T-cell (primary cell): Measurements from ENCODE around the gene VAV2. TPM values are rescaled to one million over a fixed set of nuclear protein-coding genes. Genes with fewer than 3 reads are reported as not detected.

ENCODE experiments used
- ATAC-seq, 4 experiments: fragments of 200-7000 bp in 3 of 4; fragments of 150-1000 bp in 1 of 4; cut with Tn5 transposase; replicated peaks in 1 of 4; 1 replicate in 3 of 4; 2 replicates in 1 of 4; pipeline ENCODE4 v1.10.0; 2021; ENCODE audit warnings: moderate library complexity in 3 of 4, mild to moderate bottlenecking in 2 of 4, moderate number of reproducible peaks in 1 of 4
- CTCF ChIA-PET, 2 donors: fragments of 300-600 bp; sonication (Branson Sonifier 250); formaldehyde crosslinking; loops; one replicate each; lab custom pipeline; 2022; ENCODE audit warnings: antibody characterized with exemption in 2 of 2; lab: Charles Lee
- POLR2A ChIA-PET, 2 donors: fragments of 300-600 bp; sonication (Branson Sonifier 250); formaldehyde crosslinking; loops; one replicate each; lab custom pipeline; 2022; ENCODE audit warnings: antibody characterized with exemption in 2 of 2; lab: Charles Lee
- DNase-seq, 35 experiments: peaks; one replicate each; pipeline versions ENCODE4 v3.0.0 to v3.0.0-alpha.2; 2013 to 2023
- H3K27ac ChIP-seq: one replicate; pipeline ENCODE4 v1.5.1; 2013; ENCODE audit warnings: low read length
- H3K27me3 ChIP-seq, 2 experiments: replicated peaks in 1 of 2; 1 replicate in 1 of 2; 2 replicates in 1 of 2; pipeline versions ENCODE4 v1.6.1 to v1.7.0; 2013; ENCODE audit warnings: low read length in 1 of 2, mixed read lengths in 1 of 2; ENCODE audit not compliant: control insufficient read depth in 2 of 2, insufficient read depth in 2 of 2; ENCODE audit errors: extremely low read depth in 1 of 2
- H3K36me3 ChIP-seq, 2 donors: 1 replicate in 1 of 2; 2 replicates in 1 of 2; pipeline versions ENCODE4 v1.6.1 to v1.7.0; 2013; ENCODE audit warnings: low read length in 1 of 2; ENCODE audit not compliant: control insufficient read depth in 2 of 2, insufficient read depth in 1 of 2; ENCODE audit errors: extremely low read depth in 1 of 2
- H3K4me1 ChIP-seq, 2 experiments: 1 replicate in 1 of 2; 2 replicates in 1 of 2; pipeline versions ENCODE4 v1.6.1 to v1.7.0; 2013; ENCODE audit warnings: low read length in 2 of 2, mixed read lengths in 1 of 2; ENCODE audit not compliant: insufficient read depth in 2 of 2, control insufficient read depth in 1 of 2; ENCODE audit errors: extremely low read depth in 1 of 2
- H3K4me3 ChIP-seq, 2 donors: 1 replicate in 1 of 2; 2 replicates in 1 of 2; pipeline versions ENCODE4 v1.5.1 to v1.7.0; 2013; ENCODE audit warnings: mild to moderate bottlenecking in 2 of 2, low read length in 1 of 2, moderate library complexity in 1 of 2; ENCODE audit not compliant: control insufficient read depth in 1 of 2; ENCODE audit errors: extremely low read depth in 1 of 2
- H3K9me3 ChIP-seq: 2 replicates; pipeline ENCODE4 v1.7.0; 2013
- H3K27ac Mint-ChIP-seq, 2 donors: one replicate each; pipeline ENCODE4 v1.8.0; 2020 to 2021; ENCODE audit warnings: mild to moderate bottlenecking in 2 of 2, mixed read lengths in 2 of 2
- H3K27me3 Mint-ChIP-seq, 2 donors: one replicate each; pipeline ENCODE4 v1.8.0; 2021 to 2022; ENCODE audit warnings: mixed read lengths in 2 of 2
- H3K36me3 Mint-ChIP-seq: one replicate; pipeline ENCODE4 v1.8.0; 2021; ENCODE audit warnings: mixed read lengths
- H3K4me1 Mint-ChIP-seq, 3 donors: one replicate each; pipeline ENCODE4 v1.8.0; 2020 to 2022; ENCODE audit warnings: mixed read lengths in 3 of 3, mild to moderate bottlenecking in 1 of 3
- H3K4me3 Mint-ChIP-seq, 3 donors: one replicate each; pipeline ENCODE4 v1.8.0; 2020 to 2022; ENCODE audit warnings: mild to moderate bottlenecking in 3 of 3, mixed read lengths in 3 of 3, moderate library complexity in 3 of 3
- H3K9me3 Mint-ChIP-seq, 3 donors: one replicate each; pipeline ENCODE4 v1.8.0; 2020 to 2022; ENCODE audit warnings: mixed read lengths in 3 of 3
- WGBS: methylation state at CpG from one replicate; pipeline ENCODE4 v1.1.5; 2013; ENCODE audit warnings: missing lambda C conversion rate; ENCODE audit not compliant: insufficient coverage; 5-methylcytosine and 5-hydroxymethylcytosine counted together
- total RNA-seq, 35 experiments: library from RNA in 6 of 35; stranded (reverse) in 6 of 35; fragments of 120-200 nt in 1 of 35; gene quantifications; one replicate each; pipeline versions ENCODE4 v1.2.1 to v1.2.4 and lab custom pipeline; 2013 to 2026

VAV2 gene
- total RNA-seq, 5 donors from 2014 or later (not counting 1 experiment from before 2014, with no cell fraction given): 1.2 to 7.5 (median 4.9) TPM

GRCh38 chr9:133782157-133783130 lies 209.7 kb downstream of the VAV2 start:
- DNase-seq (peak in 34 of 35 experiments; percentile 22 to 79 (median 55)), ATAC-seq (peak in 3 of 4 experiments; percentile 53 to 67 (median 58))
- Mint-ChIP-seq H3K4me3 (no peak overlapping the region), H3K27me3 (no peaks in the 10 kb centered on the region), H3K4me1 (peaks cover 0 to 5% (median 0%) of the 10 kb centered on the region in 3 donors), H3K36me3 (no peaks in the 10 kb centered on the region), H3K27ac (no peak overlapping the region), H3K9me3 (no peaks in the 10 kb centered on the region)
- no peaks in the 10 kb centered on the region for H3K9me3 ChIP-seq
- POLR2A ChIA-PET: no interaction called here
- WGBS: 45% methylated on average over 12 of the region's 16 CpGs
- CTCF ChIA-PET: interaction anchor here (0.6 to 1.9 kb wide), 5 partner anchors 9 to 241 kb away, joined by 3 to 21 read pairs (median 4); no protein-coding TSS in a partner anchor
- H3K4me1 ChIP-seq: no peaks in the 10 kb centered on the region
- no peaks in the 10 kb centered on the region for H3K36me3 ChIP-seq
- H3K27me3 ChIP-seq: no peaks in the 10 kb centered on the region
- no peak overlapping the region for H3K4me3 ChIP-seq
- no peak overlapping the region for H3K27ac ChIP-seq

DNA sequence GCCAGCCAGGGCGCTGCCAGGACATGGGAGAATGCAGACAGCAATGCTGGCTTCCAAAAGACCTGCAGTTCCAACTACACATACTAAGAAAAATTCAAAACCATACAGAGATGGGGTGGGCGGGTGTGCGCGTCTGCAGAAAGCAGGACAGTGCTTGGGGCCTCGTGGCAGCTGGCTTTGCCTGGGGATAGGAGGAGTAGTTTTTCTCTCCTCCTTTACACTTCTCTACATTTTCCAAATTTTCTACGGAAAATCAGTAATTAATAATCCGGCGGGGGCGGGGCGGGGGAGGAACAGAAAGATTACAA lies 210.3 kb downstream of the VAV2 start:
- Histone ChIP-seq H3K4me3 (no peak overlapping the region), H3K9me3 (no peaks in the 10 kb centered on the region), H3K4me1 (no peaks in the 10 kb centered on the region), H3K36me3 (no peaks in the 10 kb centered on the region), H3K27me3 (no peaks in the 10 kb centered on the region), H3K27ac (no peak overlapping the region)
- H3K4me1 Mint-ChIP-seq: peaks cover 0 to 5% (median 0%) of the 10 kb centered on the region in 3 donors
- POLR2A ChIA-PET: no interaction called here
- H3K27ac Mint-ChIP-seq: no peak overlapping the region
- no CpG with 5 or more reads among the region's 10 CpGs for WGBS
- no peaks in the 10 kb centered on the region for H3K36me3 Mint-ChIP-seq
- H3K4me3 Mint-ChIP-seq: no peak overlapping the region
- no peak for DNase-seq
- H3K9me3 Mint-ChIP-seq: no peaks in the 10 kb centered on the region
- H3K27me3 Mint-ChIP-seq: no peaks in the 10 kb centered on the region
- ATAC-seq: no peak
- CTCF ChIA-PET: interaction anchor here (0.6 to 1.9 kb wide), 4 partner anchors 8 to 241 kb away, joined by 3 to 21 read pairs (median 7); no protein-coding TSS in a partner anchor

GRCh38 chr9:133780962-133781827 lies 210.9 kb downstream of the VAV2 start:
- Histone ChIP-seq H3K27me3 (no peaks in the 10 kb centered on the region), H3K4me1 (no peaks in the 10 kb centered on the region), H3K4me3 (no peak overlapping the region), H3K27ac (no peak overlapping the region), H3K9me3 (no peaks in the 10 kb centered on the region), H3K36me3 (no peaks in the 10 kb centered on the region)
- ChIA-PET CTCF (interaction anchor here (0.6 to 1.9 kb wide), 2 partner anchors 213 to 242 kb away, joined by 3 to 10 read pairs; no protein-coding TSS in a partner anchor), POLR2A (no interaction called here)
- Mint-ChIP-seq H3K27ac (no peak overlapping the region), H3K4me1 (peaks cover 0 to 2% (median 0%) of the 10 kb centered on the region in 3 donors), H3K9me3 (no peaks in the 10 kb centered on the region), H3K36me3 (no peaks in the 10 kb centered on the region), H3K4me3 (no peak overlapping the region), H3K27me3 (no peaks in the 10 kb centered on the region)
- ATAC-seq: no peak
- WGBS: 93% methylated on average over 10 of the region's 15 CpGs
- DNase-seq: no peak

- H3K4me1 Mint-ChIP-seq: no peaks in the 10 kb centered on the region
- no peak overlapping the region for H3K4me3 Mint-ChIP-seq
- DNase-seq (no peak), ATAC-seq (no peak)
- POLR2A ChIA-PET: no interaction called here
- H3K27ac Mint-ChIP-seq: no peak overlapping the region
- no peak overlapping the region for H3K4me3 ChIP-seq
- H3K27ac ChIP-seq: no peak overlapping the region
- no peaks in the 10 kb centered on the region for H3K27me3 Mint-ChIP-seq
- no peaks in the 10 kb centered on the region for H3K9me3 Mint-ChIP-seq
- CTCF ChIA-PET: no interaction called here
- no peaks in the 10 kb centered on the region for H3K27me3 ChIP-seq
- 89% methylated on average over 9 of the region's 15 CpGs for WGBS
- no peaks in the 10 kb centered on the region for H3K9me3 ChIP-seq
- no peaks in the 10 kb centered on the region for H3K36me3 ChIP-seq
- peaks cover under 1% of the 10 kb centered on the region for H3K36me3 Mint-ChIP-seq
- H3K4me1 ChIP-seq: no peaks in the 10 kb centered on the region
These were observed 211.6 kb downstream of the VAV2 start for GRCh38 chr9:133780404-133780945.

DNA sequence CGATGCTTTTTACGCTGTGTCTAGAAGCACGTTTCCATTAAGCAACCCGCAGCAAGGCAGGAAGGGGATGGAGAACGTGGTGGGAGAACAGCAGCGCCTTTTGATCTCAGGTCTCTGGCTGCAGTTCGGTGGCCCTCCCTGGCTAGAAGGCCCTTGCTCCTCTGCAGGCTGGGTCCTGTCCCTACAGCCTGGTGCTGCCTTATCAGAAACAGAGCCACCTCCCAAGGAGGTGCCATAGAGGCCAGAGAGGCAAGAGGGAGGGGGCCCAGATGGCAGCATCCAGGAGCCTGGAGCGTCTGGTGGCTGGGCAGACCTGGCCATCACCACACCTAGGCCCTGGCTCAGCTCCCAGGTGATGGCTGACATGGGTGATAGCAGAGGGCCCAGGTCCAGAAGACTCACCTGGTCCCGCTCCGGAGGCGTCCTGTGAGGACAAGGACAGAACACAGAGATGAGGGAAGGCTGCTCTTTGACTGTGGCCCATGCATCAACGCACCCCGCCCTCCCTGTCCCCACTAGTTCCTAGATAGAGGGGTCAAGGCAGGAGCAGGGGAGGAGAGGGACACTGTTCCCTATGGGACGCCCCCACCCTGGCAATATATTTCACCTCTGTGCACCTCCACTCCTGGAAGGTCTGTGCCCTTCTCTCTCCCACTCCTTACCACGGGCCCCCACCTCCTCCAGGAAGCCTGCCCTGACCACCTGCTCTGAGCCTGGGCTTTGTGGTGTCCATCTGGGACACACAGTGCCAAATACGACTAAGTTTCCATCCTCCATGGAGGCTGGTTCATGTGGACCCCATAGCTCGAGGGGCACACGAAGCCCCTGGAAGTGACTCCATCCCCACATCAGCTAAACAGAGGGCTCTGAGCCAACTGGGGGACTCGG lies 212.4 kb downstream of the VAV2 start:
- no peak overlapping the region for H3K4me3 Mint-ChIP-seq
- H3K27ac Mint-ChIP-seq: no peak overlapping the region
- DNase-seq (no peak), ATAC-seq (no peak)
- peaks cover 7% of the 10 kb centered on the region for H3K36me3 Mint-ChIP-seq
- ChIA-PET CTCF (no interaction called here), POLR2A (no interaction called here)
- H3K27me3 ChIP-seq: no peaks in the 10 kb centered on the region
- WGBS: 77% methylated on average over 13 of the region's 19 CpGs
- H3K36me3 ChIP-seq: no peaks in the 10 kb centered on the region
- H3K27me3 Mint-ChIP-seq: no peaks in the 10 kb centered on the region
- no peaks in the 10 kb centered on the region for H3K4me1 ChIP-seq
- H3K4me3 ChIP-seq: no peak overlapping the region
- H3K9me3 ChIP-seq: no peaks in the 10 kb centered on the region
- no peaks in the 10 kb centered on the region for H3K9me3 Mint-ChIP-seq
- H3K27ac ChIP-seq: no peak overlapping the region
- H3K4me1 Mint-ChIP-seq: no peaks in the 10 kb centered on the region
